K562 (cell line): Measurements from ENCODE around the gene TMEFF2. TPM values are rescaled to one million over a fixed set of nuclear protein-coding genes. Genes with fewer than 3 reads are reported as not detected.

Experiments
- ATAC-seq: fragments of 200-7000 bp; cut with Tn5 transposase; 3 replicates; pipeline ENCODE4 v1.9.1; 2020; ENCODE audit warnings: moderate library complexity
- BruUV-seq: library from RNA; stranded (reverse); fragments of 400-500 nt; replicated peaks from 2 replicates; lab custom pipeline; 2021; lab: Mats Ljungman, UMichigan
- CTCF ChIA-PET: fragments of 300-600 bp; formaldehyde crosslinking; extraction: SDS; loops from one replicate; lab custom pipeline; 2021; ENCODE audit warnings: low intra/inter-chr PET ratio; lab: Yijun Ruan, JAX
- POLR2A ChIA-PET: fragments of 300-600, 350-650 bp; sonication (Branson Sonifier 250); formaldehyde crosslinking; extraction: SDS; loops from one replicate; lab custom pipeline; 2021; ENCODE audit warnings: antibody characterized with exemption, inconsistent platforms; lab: Yijun Ruan, JAX
- DNase-seq, 4 experiments: peaks; one replicate each; pipeline versions ENCODE4 v3.0.0 to v3.0.0-alpha.2; 2011 to 2018; ENCODE audit warnings: low spot score in 3 of 4, mixed read lengths in 3 of 4; ENCODE audit errors: extremely low read depth in 1 of 4
- FAIRE-seq: peaks from 2 replicates; lab custom pipeline; 2011; peaks lifted over from hg19 to GRCh38; lab: Jason Lieb, UNC
- H2AFZ ChIP-seq: 2 replicates; pipeline ENCODE4 v1.6.0; 2011; ENCODE audit warnings: low read depth, low read length, control low read depth, inconsistent platforms
- H3K27ac ChIP-seq: fragments of 200-600 bp; 3 replicates; pipeline ENCODE4 v1.8.0; 2011; ENCODE audit warnings: low read depth, mild to moderate bottlenecking, control low read depth, inconsistent platforms, low read length, moderate library complexity, mixed read lengths; ENCODE audit errors: extremely low read depth
- H3K27me3 ChIP-seq, 2 experiments: fragments of 300-600 bp in 1 of 2; 2 replicates in 1 of 2; 3 replicates in 1 of 2; pipeline versions ENCODE4 v1.6.0 to v1.8.0; 2011; ENCODE audit warnings: inconsistent platforms in 2 of 2, low read length in 2 of 2, mild to moderate bottlenecking in 1 of 2, mixed read lengths in 1 of 2, moderate library complexity in 1 of 2; ENCODE audit not compliant: control insufficient read depth in 2 of 2, insufficient read depth in 2 of 2
- H3K36me3 ChIP-seq: fragments of 300-600 bp; 3 replicates; pipeline ENCODE4 v1.8.0; 2011; ENCODE audit warnings: mild to moderate bottlenecking, low read length, inconsistent platforms; ENCODE audit not compliant: control insufficient read depth, insufficient read depth
- H3K4me1 ChIP-seq, 2 experiments: fragments of 200-600 bp in 1 of 2; replicated peaks in 1 of 2; 2 replicates in 1 of 2; 3 replicates in 1 of 2; pipeline versions ENCODE4 v1.5.1 to v1.8.0; 2011; ENCODE audit warnings: inconsistent platforms in 2 of 2, low read length in 2 of 2, mild to moderate bottlenecking in 1 of 2, mixed read lengths in 1 of 2, moderate library complexity in 1 of 2; ENCODE audit not compliant: control insufficient read depth in 2 of 2, insufficient read depth in 2 of 2
- H3K4me2 ChIP-seq: 2 replicates; pipeline ENCODE4 v1.6.1; 2011; ENCODE audit warnings: low read length, control low read depth, inconsistent platforms, mixed read lengths; ENCODE audit not compliant: insufficient read depth
- H3K4me3 ChIP-seq: fragments of 200-600 bp; sonication (generic), shearing (Covaris generic); 2 replicates; pipeline ENCODE4 v1.5.1; 2016; ENCODE audit warnings: control low read depth, inconsistent platforms
- H3K79me2 ChIP-seq: fragments of 200-600 bp; 3 replicates; pipeline ENCODE4 v1.8.0; 2011; ENCODE audit warnings: low read length, inconsistent platforms; ENCODE audit not compliant: control insufficient read depth, insufficient read depth
- H3K9ac ChIP-seq, 2 experiments: 2 replicates each; pipeline versions ENCODE4 v1.6.0 to v1.6.1; 2011; ENCODE audit warnings: low read depth in 2 of 2, low read length in 2 of 2, control low read depth in 1 of 2, inconsistent platforms in 1 of 2, mild to moderate bottlenecking in 1 of 2, mixed read lengths in 1 of 2; ENCODE audit not compliant: insufficient read depth in 1 of 2
- H3K9me1 ChIP-seq: one replicate; pipeline ENCODE4 v1.6.0; 2011; ENCODE audit warnings: inconsistent platforms, mild to moderate bottlenecking, low read length, moderate library complexity; ENCODE audit not compliant: control insufficient read depth, insufficient read depth
- H3K9me3 ChIP-seq: replicated peaks from 2 replicates; pipeline ENCODE4 v1.5.1; 2011; ENCODE audit warnings: low read depth, low read length, inconsistent platforms; ENCODE audit not compliant: control insufficient read depth, insufficient read depth
- H4K20me1 ChIP-seq: replicated peaks from 2 replicates; pipeline ENCODE4 v1.6.1; 2011; ENCODE audit warnings: low read length, inconsistent platforms, mixed read lengths; ENCODE audit not compliant: control insufficient read depth, insufficient read depth
- BDP1 ChIP-seq: IDR thresholded peaks from 3 replicates; pipeline ENCODE4 v1.6.1; 2011; ENCODE audit not compliant: insufficient read length, insufficient read depth
- BRD9 ChIP-seq: fragments of 450-650 bp; IDR thresholded peaks from 2 replicates; pipeline ENCODE4 v1.6.1; 2018; ENCODE audit warnings: low read depth; ENCODE audit not compliant: partially characterized antibody
- CTCFL ChIP-seq: IDR thresholded peaks from 2 replicates; pipeline ENCODE4 v1.6.1; 2011; ENCODE audit warnings: borderline replicate concordance, low read depth, mild to moderate bottlenecking, moderate library complexity, low read length; ENCODE audit not compliant: insufficient read depth, poor library complexity, severe bottlenecking
- IRF9 ChIP-seq: fragments of 450-650 bp; IDR thresholded peaks from 2 replicates; pipeline ENCODE4 v1.6.1; 2016; ENCODE audit warnings: missing biosample characterization, missing genetic modification characterization
- MYNN ChIP-seq, 2 experiments: sonication (generic); formaldehyde crosslinking in 1 of 2; IDR thresholded peaks; 2 replicates each; pipeline versions ENCODE4 v1.5.0 to v1.6.1; 2016 to 2020; ENCODE audit warnings: antibody characterized with exemption in 1 of 2, missing genetic modification reagents in 1 of 2
- SFPQ ChIP-seq: fragments of 200-400 bp; formaldehyde crosslinking; IDR thresholded peaks from 2 replicates; pipeline ENCODE4 v1.6.1; 2017; ENCODE audit warnings: mild to moderate bottlenecking, low read depth, low read length, moderate library complexity
- THRA ChIP-seq: fragments of 450-650 bp; IDR thresholded peaks from 2 replicates; pipeline ENCODE4 v1.6.1; 2017; ENCODE audit warnings: mild to moderate bottlenecking, moderate library complexity
- ZBTB33 ChIP-seq: sonication (generic); formaldehyde crosslinking; IDR thresholded peaks from 2 replicates; pipeline ENCODE4 v1.8.1; 2023; ENCODE audit warnings: mild to moderate bottlenecking, missing genetic modification reagents
- ZFP1 ChIP-seq: fragments of 450-650 bp; formaldehyde crosslinking; IDR thresholded peaks from 2 replicates; pipeline ENCODE4 v1.4.0; 2020; ENCODE audit warnings: mild to moderate bottlenecking, mixed read lengths
- ZNF224 ChIP-seq: sonication (generic); formaldehyde crosslinking; IDR thresholded peaks from 2 replicates; pipeline ENCODE4 v1.8.0; 2022; ENCODE audit warnings: mild to moderate bottlenecking, missing genetic modification reagents
- ZNF3 ChIP-seq: fragments of 250-450 bp; sonication (Bioruptor Pico); IDR thresholded peaks from 2 replicates; pipeline ENCODE4 v1.5.0; 2021; ENCODE audit warnings: mild to moderate bottlenecking, moderate library complexity
- ZNF583 ChIP-seq: fragments of 250-450 bp; sonication (Bioruptor Pico); IDR thresholded peaks from 2 replicates; pipeline ENCODE4 v1.4.0; 2020
- ZNF785 ChIP-seq: fragments of 250-450 bp; sonication (Bioruptor Pico); IDR thresholded peaks from 2 replicates; pipeline ENCODE4 v1.4.0; 2020; ENCODE audit warnings: mild to moderate bottlenecking
- WGBS: fragments of 100-300 bp; shearing (Covaris generic); methylation state at CpG from one replicate; pipeline ENCODE4 v1.1.6; 2016; ENCODE audit warnings: low coverage, mixed read lengths; ENCODE audit not compliant: insufficient coverage; ENCODE audit errors: missing lambda C conversion rate; 5-methylcytosine and 5-hydroxymethylcytosine counted together
- in situ Hi-C: fragments of 300-500 bp; cut with MboI; formaldehyde crosslinking; loops from 4 replicates; pipeline ENCODE4 v1.15.0; 2018; ENCODE audit warnings: inconsistent platforms, mixed read lengths
- intact Hi-C: fragments of 100-400 bp; cut with micrococcal nuclease; formaldehyde crosslinking; loops from 2 replicates; pipeline ENCODE4 v1.14.2; 2022
- polyA plus RNA-seq, 8 experiments: library from polyadenylated mRNA; depleted of rRNA in 4 of 8; stranded (reverse) in 5 of 8; unstranded in 3 of 8; fragments of >200 nt; fragmentation: Nextera tagmentation in 2 of 8; fragmentation: Illumina TruSeq in 1 of 8; extraction: Ambion mirVana in 2 of 8; extraction: Trizol in 1 of 8; gene quantifications; 2 replicates each; pipeline versions ENCODE4 v1.2.1 to v1.2.3, GENCODE V29; 2011 to 2014; ENCODE audit warnings: inconsistent platforms in 1 of 8, missing spikeins in 1 of 8
- total RNA-seq, 7 experiments: library from RNA; depleted of rRNA in 6 of 7; stranded (reverse); fragments of >200 nt in 6 of 7; fragmentation: Illumina TruSeq in 2 of 7; extraction: Trizol in 2 of 7; gene quantifications; 2 replicates each; pipeline versions ENCODE4 v1.2.1 to v1.2.3, GENCODE V29; 2011 to 2021; ENCODE audit warnings: low replicate concordance in 1 of 7

Gene TMEFF2
- total and polyA plus RNA-seq, 9 of the 15 experiments (the other 6 are each of a cell fraction or from before 2014, with no cell fraction given): 1.4 TPM; not detected in 8

GRCh38 chr2:192007581-192008228, 187.0 kb downstream of the TMEFF2 start:
- Histone ChIP-seq H3K27me3 (no peaks in the 10 kb centered on the region), H3K9me3 (no peaks in the 10 kb centered on the region), H4K20me1 (no peaks in the 10 kb centered on the region), H3K4me2 (no peak overlapping the region), H3K9me1 (no peaks in the 10 kb centered on the region), H3K9ac (no peak overlapping the region), H3K4me3 (no peak overlapping the region), H3K36me3 (no peaks in the 10 kb centered on the region), H3K27ac (no peak overlapping the region), H3K79me2 (no peaks in the 10 kb centered on the region), H2AFZ (no peak overlapping the region), H3K4me1 (no peaks in the 10 kb centered on the region)
- intact Hi-C loops: no loop called here
- FAIRE-seq (no peak), DNase-seq (no peak), ATAC-seq (peak; percentile 41; the same call in 2 of the 3 replicates)
- ChIA-PET CTCF (no interaction called here), POLR2A (no interaction called here)
- 45% methylated on average over 5 of the region's 5 CpGs for WGBS
- in situ Hi-C loops: no loop called here
- no TSS peak for BruUV-seq
- TF ChIP-seq CTCFL (no peak), BRD9 (no peak), BDP1 (no peak), ZBTB33 (no peak; the same call in 1 of the 2 replicates), SFPQ (no peak), ZNF583 (CRISPR knock-in tag) (no peak), ZNF3 (CRISPR knock-in tag) (no peak), IRF9 (tag) (no peak), ZNF224 (CRISPR knock-in tag) (no peak), ZFP1 (CRISPR knock-in tag) (no peak), MYNN (IDR thresholded peaks at IDR 0.05) (no peak), MYNN (CRISPR knock-in tag; IDR thresholded peaks at IDR 0.05) (no peak), ZNF785 (CRISPR knock-in tag) (no peak), THRA (no peak)
